Epidermal melanocyte (primary cell): ENCODE measurements around the gene TYW1B.
A peak's percentile ranks its signal among the peaks of the same experiment; 100 is the strongest.
"Not testable (repeated sequence)": the region's sequence is repeated elsewhere in the genome, so short reads cannot be mapped to it uniquely, and the experiment has no call there.

ENCODE experiments used
- DNase-seq: peaks from one replicate; pipeline ENCODE4 v3.0.0; 2011; ENCODE audit warnings: low spot score; ENCODE audit not compliant: insufficient read length

Gene TYW1B

GRCh38 chr7:72827839-72828591, at the start of gene TYW1B:
TSS of gene TYW1B (minus strand) at chr7:72828200. CDS start at chr7:72828075, 125 bp downstream.
- peak; percentile 29 for DNase-seq

- DNase-seq = not testable (repeated sequence)
These were observed 39.6 kb upstream of the TYW1B start for GRCh38 chr7:72867591-72867990.

GRCh38 chr7:72858846-72859400, 30.9 kb upstream of the TYW1B start:
- DNase-seq = not testable (repeated sequence)

DNA sequence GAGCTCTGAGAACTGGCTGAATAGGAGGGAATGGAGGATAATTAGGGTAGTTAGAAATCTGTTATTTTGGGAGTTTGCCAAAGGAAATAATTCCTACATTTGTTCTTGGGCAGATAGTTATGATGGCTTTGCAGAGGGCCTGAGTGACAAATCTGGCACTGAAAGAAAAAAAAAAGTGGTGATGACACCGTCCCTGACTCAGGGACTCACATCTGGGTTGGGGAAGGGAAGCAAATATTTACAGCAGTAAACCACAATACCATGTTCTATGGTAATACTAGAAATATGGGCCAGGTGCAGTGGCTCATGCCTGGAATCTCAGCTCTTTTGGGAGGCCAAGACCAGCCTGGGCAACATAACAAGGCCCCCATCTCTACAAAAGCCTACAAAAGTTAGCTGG, 29.9 kb upstream of the TYW1B start:
- DNase-seq = not testable (repeated sequence)

- DNase-seq = not testable (repeated sequence)
These were observed 27.3 kb upstream of the TYW1B start for GRCh38 chr7:72855261-72855660.

GRCh38 chr7:72852937-72853336, 24.9 kb upstream of the TYW1B start:
- not testable (repeated sequence) for DNase-seq

GRCh38 chr7:72850746-72851145, 22.7 kb upstream of the TYW1B start:
- DNase-seq = not testable (repeated sequence)

- DNase-seq = not testable (repeated sequence)
These were observed 16.1 kb upstream of the TYW1B start for GRCh38 chr7:72844146-72844545.

DNA sequence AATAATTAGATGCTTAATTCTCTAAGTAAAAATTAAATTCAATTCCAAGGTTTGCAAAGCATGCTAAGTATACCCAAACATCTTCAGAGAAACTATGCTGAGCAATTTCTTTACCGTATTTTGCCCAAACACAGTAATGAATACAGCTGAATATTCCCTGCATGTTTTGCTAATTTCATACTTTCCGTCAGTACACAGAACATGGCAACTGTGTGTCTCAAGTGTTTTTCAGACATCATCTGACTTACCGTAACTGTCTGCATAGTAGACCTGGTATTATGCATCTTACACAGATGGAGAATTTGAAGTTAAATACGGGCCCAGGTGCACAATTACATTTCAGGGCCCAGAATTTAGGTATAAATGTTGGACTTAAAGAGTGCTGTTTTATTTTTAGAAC, 15.2 kb upstream of the TYW1B start:
- DNase-seq = not testable (repeated sequence)

DNA sequence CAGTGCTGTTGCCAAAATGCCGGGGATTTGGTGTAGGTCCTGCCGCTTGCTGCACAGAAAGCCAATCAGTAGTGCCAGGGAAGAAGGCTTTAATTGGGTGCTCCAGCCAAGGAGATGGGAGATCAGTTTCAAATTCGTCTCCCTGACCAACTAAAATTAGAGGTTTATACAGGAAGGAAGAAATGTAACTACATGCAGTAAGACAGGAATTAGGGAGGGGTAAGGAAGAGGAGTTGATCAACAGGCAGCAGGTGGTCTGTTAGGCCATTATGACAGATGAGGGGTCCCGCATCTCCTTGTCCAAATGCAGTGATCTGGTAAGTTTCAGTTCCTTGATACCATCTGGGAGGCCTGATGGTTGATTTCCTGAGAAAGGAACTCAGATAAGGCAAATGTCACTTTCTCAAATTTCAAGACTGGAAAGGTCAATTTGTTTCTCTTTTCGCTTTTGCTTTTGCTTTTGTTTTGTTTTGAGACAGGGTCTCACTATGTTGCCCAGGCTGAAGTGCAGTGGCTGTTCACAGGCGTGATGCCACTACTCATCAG, 13.0 kb upstream of the TYW1B start:
- DNase-seq = not testable (repeated sequence)

GRCh38 chr7:72838315-72838714, 10.3 kb upstream of the TYW1B start:
- not testable (repeated sequence) for DNase-seq

- not testable (repeated sequence) for DNase-seq
These were observed 9.3 kb upstream of the TYW1B start for GRCh38 chr7:72837291-72837690.

- DNase-seq = not testable (repeated sequence)
These were observed 2.6 kb upstream of the TYW1B start for GRCh38 chr7:72830567-72830966.

DNA sequence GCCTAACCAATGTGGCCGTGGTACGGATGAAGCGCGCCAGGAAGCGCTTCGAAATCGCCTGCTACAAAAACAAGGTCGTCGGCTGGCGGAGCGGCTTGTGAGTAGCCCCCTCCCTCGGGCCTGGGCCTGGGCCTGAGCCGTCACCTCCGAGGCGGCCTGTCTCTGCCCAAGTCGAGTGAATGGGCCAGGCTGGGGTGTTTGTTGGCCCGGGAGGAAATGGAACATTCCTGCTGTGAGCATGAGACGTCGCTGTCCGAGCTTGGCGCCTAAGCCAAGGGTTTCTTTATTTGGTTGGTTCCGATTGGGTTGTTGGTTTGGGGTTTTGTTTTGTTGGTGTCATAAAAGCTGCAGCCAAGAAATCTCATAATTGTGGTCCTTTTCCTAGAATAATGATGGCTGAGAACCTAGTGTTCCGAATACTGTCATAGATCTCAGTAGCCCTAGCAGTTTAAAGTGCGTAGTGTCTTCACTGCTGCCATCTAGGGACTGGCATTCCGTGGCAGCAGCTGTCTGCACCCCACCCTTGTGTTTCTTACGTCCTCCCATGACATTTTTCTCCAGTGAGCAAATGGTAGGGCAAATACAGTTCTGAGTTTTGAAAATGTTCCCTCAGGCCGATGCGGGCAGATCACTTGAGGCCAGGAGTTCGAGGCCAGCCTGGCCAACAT, 1.8 kb upstream of the TYW1B start:
- not testable (repeated sequence) for DNase-seq

- not testable (repeated sequence) for DNase-seq
These were observed 1.3 kb upstream of the TYW1B start for GRCh38 chr7:72829291-72829686.

- DNase-seq = not testable (repeated sequence)
These were observed 4.0 kb downstream of the TYW1B start for GRCh38 chr7:72823765-72824732.

DNA sequence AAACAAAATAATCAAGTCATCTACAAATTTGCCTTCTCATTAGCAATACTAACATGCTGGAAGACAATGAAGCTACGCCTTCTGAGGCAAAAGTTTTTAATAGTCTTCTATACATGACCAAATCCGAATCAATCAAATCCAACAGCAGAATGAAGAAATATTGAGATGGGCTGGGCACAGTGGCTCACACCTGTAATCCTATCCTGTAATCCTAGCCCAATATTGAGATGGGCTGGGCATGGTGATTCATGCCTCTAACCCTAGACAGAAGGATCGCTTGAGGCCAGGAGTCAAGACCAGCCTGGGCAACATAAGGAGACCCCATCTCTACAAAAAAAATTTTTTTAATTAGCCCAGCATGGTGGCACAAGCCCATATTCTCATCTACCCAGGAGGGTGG, 5.5 kb downstream of the TYW1B start:
- not testable (repeated sequence) for DNase-seq

DNA sequence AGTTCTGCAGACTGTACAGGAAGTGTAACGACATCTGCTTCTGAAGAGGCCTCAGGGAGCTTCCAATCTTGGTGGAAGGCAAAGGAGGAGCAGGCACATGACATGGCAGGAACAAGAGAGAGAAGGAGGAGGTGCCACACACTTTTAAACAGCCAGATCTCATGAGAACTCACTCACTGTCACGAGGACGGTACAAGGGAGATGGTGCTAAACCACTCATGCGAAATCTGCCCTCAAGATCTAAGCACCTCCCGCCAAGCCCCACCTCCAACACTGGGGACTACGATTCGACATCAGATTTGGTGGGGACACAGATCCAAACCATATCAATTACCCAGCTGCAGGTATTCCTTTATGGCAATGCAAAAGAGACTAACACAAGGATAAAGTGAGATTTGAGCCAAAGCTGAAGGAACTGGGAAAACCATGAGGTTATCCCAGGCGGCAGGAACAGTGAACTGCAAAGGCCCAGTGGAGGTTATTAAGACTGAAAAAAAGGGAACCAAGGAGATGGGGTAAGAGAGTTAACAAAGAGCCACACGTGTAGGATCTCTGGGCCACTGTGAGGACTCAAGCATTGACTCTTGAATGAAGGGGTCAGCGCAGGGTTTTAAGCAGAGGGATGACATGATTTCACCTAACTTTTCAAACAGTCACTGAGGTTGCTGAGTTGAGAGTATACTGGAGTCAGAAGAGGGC, 9.2 kb downstream of the TYW1B start:
- not testable (repeated sequence) for DNase-seq

- not testable (repeated sequence) for DNase-seq
These were observed 10.3 kb downstream of the TYW1B start for GRCh38 chr7:72817661-72818060.
